ENCODE data around the gene CASP7. TPM values are rescaled to one million over a fixed set of nuclear protein-coding genes. Genes with fewer than 3 reads are reported as not detected.

CASP7 gene
- total and polyA plus RNA-seq, 2 of the 8 experiments (the other 6 are each of a cell fraction or from before 2014, with no cell fraction given): 2.3 to 4.1 TPM

- H3K79me1 ChIP-seq (ENCODE audit: low read depth, low read length): no peaks in the 10 kb centered on the region
- DNase-seq (ENCODE audit: low read depth in 1 of 2, low spot score in 2 of 2): no peak
- CTCF ChIA-PET (ENCODE audit: partially characterized antibody): interaction anchor here (1.2 kb wide), 1 partner anchor 26 kb away, joined by 3 read pairs; no protein-coding TSS in a partner anchor
- no peaks in the 10 kb centered on the region for H3K27me3 ChIP-seq (replicated peaks in 1 of 4; ENCODE audit: control insufficient read depth in 3 of 4, extremely low read depth in 1 of 4, insufficient read depth in 3 of 4, low read length in 3 of 4)
- no peaks in the 10 kb centered on the region for H3K4me1 ChIP-seq (replicated peaks in 1 of 4; ENCODE audit: control insufficient read depth in 3 of 4, insufficient read depth in 4 of 4, low read length in 3 of 4)
- no peak overlapping the region for H2BK120ac ChIP-seq (replicated peaks; ENCODE audit: low read depth, low read length)
- WGBS, 2 experiments (ENCODE audit: extremely low coverage in 1 of 2, insufficient coverage in 1 of 2, insufficient read length in 1 of 2, insufficient replicate concordance in 2 of 2, low coverage in 1 of 2, low lambda C conversion rate in 2 of 2, missing lambda C conversion rate in 1 of 2): 84% methylated on average over 3 of the region's 3 CpGs; no CpG with 5 or more reads in 1 of the 2 experiments
- no peak overlapping the region for H3K56ac ChIP-seq (replicated peaks; ENCODE audit: insufficient read length, low read depth, low read length)
- no peaks in the 10 kb centered on the region for H3K36me3 ChIP-seq (ENCODE audit: control insufficient read depth in 2 of 4, insufficient read depth in 4 of 4, low read length in 3 of 4)
- H2BK5ac ChIP-seq (ENCODE audit: low read depth, low read length): no peak overlapping the region
- no peak overlapping the region for H3K9ac ChIP-seq (replicated peaks in 1 of 4; ENCODE audit: extremely low read depth in 1 of 4, low read depth in 3 of 4, low read length in 3 of 4)
- no peak overlapping the region for H2AFZ ChIP-seq (ENCODE audit: low read length)
- H3K4ac ChIP-seq (replicated peaks; ENCODE audit: insufficient read length, low read depth, low read length): no peak overlapping the region
- no peak overlapping the region for H3K23ac ChIP-seq (ENCODE audit: insufficient read length)
- H2BK12ac ChIP-seq (ENCODE audit: low read depth, low read length): no peak overlapping the region
- H4K91ac ChIP-seq (replicated peaks; ENCODE audit: insufficient read length, low read length): no peak overlapping the region
- no peaks in the 10 kb centered on the region for H3K9me3 ChIP-seq (ENCODE audit: insufficient read depth in 2 of 2, low read depth in 1 of 2, low read length in 1 of 2)
- H4K8ac ChIP-seq (ENCODE audit: extremely low read depth, insufficient read depth, low read length): no peak overlapping the region
- POLR2A ChIA-PET (ENCODE audit: partially characterized antibody): no interaction called here
- no peak overlapping the region for H2BK15ac ChIP-seq (ENCODE audit: low read length)
- H3K79me2 ChIP-seq (ENCODE audit: control insufficient read depth in 1 of 2, insufficient read depth in 2 of 2, low read length in 2 of 2): no peaks in the 10 kb centered on the region
- H3K4me2 ChIP-seq (ENCODE audit: insufficient read depth in 1 of 2, low read depth in 2 of 2, low read length in 2 of 2): no peak overlapping the region
- no peak for FAIRE-seq
- no peak overlapping the region for H3K27ac ChIP-seq (ENCODE audit: low read depth, low read length)
- no peak overlapping the region for H2AK5ac ChIP-seq (ENCODE audit: low read depth, low read length)
- H3K4me3 ChIP-seq (ENCODE audit: extremely low read depth in 1 of 4, insufficient read depth in 2 of 4, low read depth in 3 of 4, low read length in 4 of 4): no peak overlapping the region
- no peak overlapping the region for H2BK20ac ChIP-seq (ENCODE audit: low read length)
- no peaks in the 10 kb centered on the region for H3K23me2 ChIP-seq (ENCODE audit: low read depth, low read length)
- H3K18ac ChIP-seq (ENCODE audit: extremely low read depth, low read length): no peak overlapping the region
- no peaks in the 10 kb centered on the region for H4K20me1 ChIP-seq (replicated peaks in 1 of 2; ENCODE audit: control insufficient read depth in 1 of 2, insufficient read depth in 2 of 2, low read length in 2 of 2)
- H3K14ac ChIP-seq (ENCODE audit: insufficient read length): no peak overlapping the region
- H4K5ac ChIP-seq (ENCODE audit: insufficient read length, low read depth, low read length): no peak overlapping the region
- TF ChIP-seq CTCF (IDR thresholded peaks at IDR 0.05; ENCODE audit: control extremely low read depth in 1 of 3, insufficient read depth in 1 of 3, low read depth in 1 of 3, low read length in 3 of 3) (no peak), SUZ12 (IDR thresholded peaks at IDR 0.05; ENCODE audit: low read length) (no peak), CEBPB (IDR thresholded peaks at IDR 0.05; ENCODE audit: low read depth, low read length) (no peak), CHD2 (IDR thresholded peaks at IDR 0.05; ENCODE audit: low read length) (no peak), TBP (IDR thresholded peaks at IDR 0.05; ENCODE audit: low read depth, low read length) (no peak), HDAC2 (IDR thresholded peaks at IDR 0.05; ENCODE audit: borderline replicate concordance in 1 of 2, low read depth in 2 of 2, low read length in 2 of 2) (no peak), RBBP5 (IDR thresholded peaks at IDR 0.05; ENCODE audit: borderline replicate concordance, low read depth, low read length) (no peak), SRF (IDR thresholded peaks at IDR 0.05; ENCODE audit: low read depth, low read length) (no peak), BCL11A (IDR thresholded peaks at IDR 0.05; ENCODE audit: low read depth in 2 of 2, low read length in 2 of 2) (no peak), SP2 (IDR thresholded peaks at IDR 0.05; ENCODE audit: low read length) (no peak)
- TF ChIP-seq, protein P1, sequence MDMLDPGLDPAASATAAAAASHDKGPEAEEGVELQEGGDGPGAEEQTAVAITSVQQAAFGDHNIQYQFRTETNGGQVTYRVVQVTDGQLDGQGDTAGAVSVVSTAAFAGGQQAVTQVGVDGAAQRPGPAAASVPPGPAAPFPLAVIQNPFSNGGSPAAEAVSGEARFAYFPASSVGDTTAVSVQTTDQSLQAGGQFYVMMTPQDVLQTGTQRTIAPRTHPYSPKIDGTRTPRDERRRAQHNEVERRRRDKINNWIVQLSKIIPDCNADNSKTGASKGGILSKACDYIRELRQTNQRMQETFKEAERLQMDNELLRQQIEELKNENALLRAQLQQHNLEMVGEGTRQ (IDR thresholded peaks at IDR 0.05; ENCODE audit: low read length): no peak
These were observed 31.2 kb upstream of the CASP7 start for GRCh38 chr10:113648478-113648877.
